IPS-18a (cell line): Measurements from ENCODE around the gene PRR5L.

Source experiments
- H3K27ac ChIP-seq: one replicate; pipeline ENCODE4 v1.5.1; 2013; ENCODE audit warnings: low read length
- H3K27me3 ChIP-seq: one replicate; pipeline ENCODE4 v1.6.1; 2013; ENCODE audit warnings: mild to moderate bottlenecking, low read length; ENCODE audit not compliant: control insufficient read depth, insufficient read depth
- H3K36me3 ChIP-seq: one replicate; pipeline ENCODE4 v1.6.1; 2013; ENCODE audit warnings: low read depth, low read length; ENCODE audit not compliant: control insufficient read depth
- H3K4me1 ChIP-seq: one replicate; pipeline ENCODE4 v1.6.1; 2013; ENCODE audit warnings: low read depth, low read length; ENCODE audit not compliant: control insufficient read depth
- H3K4me3 ChIP-seq: one replicate; pipeline ENCODE4 v1.5.1; 2013; ENCODE audit warnings: low read length
- H3K9ac ChIP-seq: one replicate; pipeline ENCODE4 v1.6.1; 2013; ENCODE audit warnings: mild to moderate bottlenecking, low read length, moderate library complexity
- H3K9me3 ChIP-seq: one replicate; pipeline ENCODE4 v1.6.1; 2013; ENCODE audit warnings: low read depth, low read length; ENCODE audit not compliant: control insufficient read depth

PRR5L gene

GRCh38 chr11:36282926-36283325 lies 13.2 kb upstream of the PRR5L start:
- Histone ChIP-seq H3K27ac (no peak overlapping the region), H3K27me3 (no peaks in the 10 kb centered on the region), H3K4me3 (no peak overlapping the region), H3K9me3 (no peaks in the 10 kb centered on the region), H3K36me3 (no peaks in the 10 kb centered on the region), H3K9ac (no peak overlapping the region), H3K4me1 (no peaks in the 10 kb centered on the region)

- Histone ChIP-seq H3K9ac (peak overlapping the region; percentile 66), H3K27me3 (peaks cover 14% of the 10 kb centered on the region), H3K4me1 (no peaks in the 10 kb centered on the region), H3K27ac (no peak overlapping the region), H3K9me3 (no peaks in the 10 kb centered on the region), H3K4me3 (peak overlapping the region; percentile 80), H3K36me3 (no peaks in the 10 kb centered on the region)
Observed at GRCh38 chr11:36288442-36289225, 7.5 kb upstream of the PRR5L start.

GRCh38 chr11:36289226-36289852 lies 6.7 kb upstream of the PRR5L start, which contains the start of gene COMMD9:
COMMD9 (minus strand) TSS chr11:36289424; CDS start chr11:36289412, 12 bp downstream.
- Histone ChIP-seq H3K9ac (peak within 1 kb of the TSS; percentile 66), H3K4me3 (peak within 1 kb of the TSS; percentile 80), H3K36me3 (no peaks in the 10 kb centered on the region), H3K4me1 (no peaks in the 10 kb centered on the region), H3K27me3 (peaks cover 14% of the 10 kb centered on the region), H3K9me3 (no peaks in the 10 kb centered on the region), H3K27ac (no peak within 1 kb of the TSS)

GRCh38 chr11:36292311-36292722 lies 3.8 kb upstream of the PRR5L start:
- Histone ChIP-seq H3K4me1 (no peaks in the 10 kb centered on the region), H3K9me3 (no peaks in the 10 kb centered on the region), H3K4me3 (no peak overlapping the region), H3K27ac (no peak overlapping the region), H3K36me3 (no peaks in the 10 kb centered on the region), H3K9ac (no peak overlapping the region), H3K27me3 (peaks cover 14% of the 10 kb centered on the region)

- Histone ChIP-seq H3K4me3 (no peak overlapping the region), H3K36me3 (no peaks in the 10 kb centered on the region), H3K9ac (no peak overlapping the region), H3K9me3 (no peaks in the 10 kb centered on the region), H3K27me3 (no peaks in the 10 kb centered on the region), H3K4me1 (no peaks in the 10 kb centered on the region), H3K27ac (no peak overlapping the region)
Observed at GRCh38 chr11:36296884-36297543, 926 bp downstream of the PRR5L start.

- Histone ChIP-seq H3K9me3 (no peaks in the 10 kb centered on the region), H3K36me3 (no peaks in the 10 kb centered on the region), H3K9ac (no peak overlapping the region), H3K4me3 (no peak overlapping the region), H3K4me1 (no peaks in the 10 kb centered on the region), H3K27me3 (no peaks in the 10 kb centered on the region), H3K27ac (no peak overlapping the region)
Observed at GRCh38 chr11:36300650-36301049, 4.6 kb downstream of the PRR5L start.

- no peaks in the 10 kb centered on the region for H3K9me3 ChIP-seq
Observed at GRCh38 chr11:36304351-36304750, 8.3 kb downstream of the PRR5L start.

GRCh38 chr11:36305047-36305446 lies 9.0 kb downstream of the PRR5L start:
- Histone ChIP-seq H3K9me3 (no peaks in the 10 kb centered on the region), H3K36me3 (no peaks in the 10 kb centered on the region), H3K27ac (no peak overlapping the region), H3K27me3 (no peaks in the 10 kb centered on the region), H3K9ac (no peak overlapping the region), H3K4me1 (no peaks in the 10 kb centered on the region), H3K4me3 (no peak overlapping the region)

More at GRCh38 chr11:36304351-36304750, 8.3 kb downstream of the PRR5L start:
- Histone ChIP-seq H3K27ac (no peak overlapping the region), H3K36me3 (no peaks in the 10 kb centered on the region), H3K27me3 (no peaks in the 10 kb centered on the region), H3K9ac (no peak overlapping the region), H3K4me3 (no peak overlapping the region), H3K4me1 (no peaks in the 10 kb centered on the region)

- Histone ChIP-seq H3K27ac (no peak overlapping the region), H3K4me1 (no peaks in the 10 kb centered on the region), H3K9me3 (no peaks in the 10 kb centered on the region), H3K9ac (no peak overlapping the region), H3K36me3 (no peaks in the 10 kb centered on the region), H3K27me3 (no peaks in the 10 kb centered on the region), H3K4me3 (no peak overlapping the region)
Observed at GRCh38 chr11:36306888-36307287, 10.8 kb downstream of the PRR5L start.

- no peak overlapping the region for H3K9ac ChIP-seq
- no peak overlapping the region for H3K4me3 ChIP-seq
- no peaks in the 10 kb centered on the region for H3K27me3 ChIP-seq
- H3K36me3 ChIP-seq = no peaks in the 10 kb centered on the region
- no peaks in the 10 kb centered on the region for H3K9me3 ChIP-seq
- H3K4me1 ChIP-seq = no peaks in the 10 kb centered on the region
- no peak overlapping the region for H3K27ac ChIP-seq
Observed at GRCh38 chr11:36308577-36308976, 12.5 kb downstream of the PRR5L start.

- Histone ChIP-seq H3K27ac (no peak overlapping the region), H3K9me3 (no peaks in the 10 kb centered on the region)
Observed at GRCh38 chr11:36309779-36310178, 13.7 kb downstream of the PRR5L start.

More at GRCh38 chr11:36309779-36310178, 13.7 kb downstream of the PRR5L start:
- H3K36me3 ChIP-seq = no peaks in the 10 kb centered on the region
- H3K9ac ChIP-seq = no peak overlapping the region
- H3K4me1 ChIP-seq = no peaks in the 10 kb centered on the region
- no peaks in the 10 kb centered on the region for H3K27me3 ChIP-seq
- H3K4me3 ChIP-seq = no peak overlapping the region
